ENCODE results near the gene NRG2. TPM values are rescaled to one million over a fixed set of nuclear protein-coding genes. Genes with fewer than 3 reads are reported as not detected.

Gene NRG2
- total and polyA plus RNA-seq, 2 of the 4 experiments (the other 2 are of a cell fraction) = 0.18 TPM; not detected in 1

DNA sequence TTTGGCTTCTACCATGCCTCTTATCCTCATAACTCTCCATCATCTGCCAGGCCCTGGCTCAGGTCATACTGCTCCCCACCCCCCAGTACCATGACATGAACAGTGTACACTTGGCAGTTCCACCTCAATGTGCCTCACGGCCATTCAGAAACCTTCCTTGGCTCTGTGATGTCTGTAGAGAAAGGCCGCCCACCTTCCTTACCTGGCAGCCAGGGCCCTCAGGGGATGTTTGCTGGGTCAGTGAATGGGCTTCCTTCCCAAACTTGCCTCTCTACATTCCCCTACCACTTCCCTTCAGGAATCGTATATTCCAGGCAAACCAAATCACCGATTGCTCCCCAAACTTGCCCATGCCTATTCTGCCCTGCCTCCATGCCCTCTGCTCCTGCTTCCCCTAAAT is 146.4 kb downstream of the NRG2 start:
- no TSS peak for BruUV-seq (replicated peaks)
- POLR2A ChIA-PET (ENCODE audit: unreplicated experiment) = no interaction called here
- H4K91ac ChIP-seq (ENCODE audit: insufficient read depth, low read depth, low read length) = no peak overlapping the region

More for the DNA sequence above, 146.4 kb downstream of the NRG2 start:
- Histone ChIP-seq H3K9me3 (ENCODE audit: control insufficient read depth, insufficient read depth, low read length) (no peaks in the 10 kb centered on the region), H4K20me1 (ENCODE audit: insufficient read depth, low read length) (no peaks in the 10 kb centered on the region), H3K9me1 (ENCODE audit: insufficient read depth, low read length) (0 out of 2 replicates have a peak, but pooled peaks cover 3% of the 10 kb centered on the region), H3K14ac (replicated peaks; ENCODE audit: low read depth, low read length) (no peak overlapping the region), H2AFZ (replicated peaks; ENCODE audit: low read length, poor library complexity) (no peak overlapping the region), H3K4me3 (ENCODE audit: insufficient read depth, low read depth, low read length) (no peak overlapping the region), H2BK20ac (ENCODE audit: low read depth, low read length) (no peak overlapping the region), H2BK15ac (ENCODE audit: low read depth, low read length) (no peak overlapping the region), H2BK5ac (ENCODE audit: low read depth, low read length, poor library complexity, severe bottlenecking) (no peak overlapping the region), H3K9ac (ENCODE audit: low read depth, low read length) (no peak overlapping the region), H3K23ac (ENCODE audit: low read depth, low read length) (no peak overlapping the region), H3K4me1 (ENCODE audit: control insufficient read depth, insufficient read depth, low read length) (no peaks in the 10 kb centered on the region), H3K18ac (ENCODE audit: low read depth, low read length) (no peak overlapping the region), H4K8ac (ENCODE audit: low read depth in 2 of 2, low read length in 2 of 2) (no peak overlapping the region), H2BK120ac (ENCODE audit: low read depth, low read length) (no peak overlapping the region), H3K56ac (ENCODE audit: extremely low read depth, insufficient read depth, low read length) (no peak overlapping the region), H3K4ac (ENCODE audit: low read depth, low read length) (no peak overlapping the region), H2AK5ac (ENCODE audit: low read depth, low read length) (no peak overlapping the region), H4K5ac (ENCODE audit: low read depth, low read length) (no peak overlapping the region), H2AK9ac (replicated peaks; ENCODE audit: low read depth, low read length, poor library complexity) (no peak overlapping the region), H3K4me2 (ENCODE audit: low read depth, low read length) (no peak overlapping the region), H3K79me1 (ENCODE audit: low read depth in 1 of 2, low read length in 2 of 2) (no peaks in the 10 kb centered on the region), H3K27ac (ENCODE audit: insufficient read depth, low read length) (no peak overlapping the region), H3K36me3 (ENCODE audit: control insufficient read depth, insufficient read depth, low read length) (no peaks in the 10 kb centered on the region), H3K27me3 (ENCODE audit: control insufficient read depth, insufficient read depth, low read length) (peaks cover 82% of the 10 kb centered on the region)
- intact Hi-C loops (cut with micrococcal nuclease) (no loop called here), in situ Hi-C loops (cut with MboI; ENCODE audit: low sequenced_read_pairs) (no loop called here), dilution Hi-C loops (cut with HindIII; ENCODE audit: low sequenced_read_pairs, unreplicated experiment) (no loop called here)
- no peak for ATAC-seq (ENCODE audit: low read depth)
- DNase-seq = no peak
- WGBS, 2 experiments (ENCODE audit: extremely low coverage in 2 of 2, insufficient read length in 1 of 2) = 90% methylated on average over 2 of the region's 4 CpGs; no CpG with 5 or more reads in 1 of the 2 experiments
- CTCF ChIA-PET = no interaction called here
- TF ChIP-seq, protein P1, sequence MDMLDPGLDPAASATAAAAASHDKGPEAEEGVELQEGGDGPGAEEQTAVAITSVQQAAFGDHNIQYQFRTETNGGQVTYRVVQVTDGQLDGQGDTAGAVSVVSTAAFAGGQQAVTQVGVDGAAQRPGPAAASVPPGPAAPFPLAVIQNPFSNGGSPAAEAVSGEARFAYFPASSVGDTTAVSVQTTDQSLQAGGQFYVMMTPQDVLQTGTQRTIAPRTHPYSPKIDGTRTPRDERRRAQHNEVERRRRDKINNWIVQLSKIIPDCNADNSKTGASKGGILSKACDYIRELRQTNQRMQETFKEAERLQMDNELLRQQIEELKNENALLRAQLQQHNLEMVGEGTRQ (IDR thresholded peaks at IDR 0.05; ENCODE audit: low read depth, low read length) = no peak
- TF ChIP-seq RAD21 (IDR thresholded peaks at IDR 0.05; ENCODE audit: low read length) = no peak
- no peak for TF ChIP-seq CEBPB (IDR thresholded peaks at IDR 0.05; ENCODE audit: low read depth, low read length)
- TF ChIP-seq FOS (IDR thresholded peaks at IDR 0.05; ENCODE audit: low read depth, low read length) = no peak
- TF ChIP-seq MAZ (IDR thresholded peaks at IDR 0.05; ENCODE audit: borderline replicate concordance, low read depth, low read length) = no peak
- TF ChIP-seq, protein P2, sequence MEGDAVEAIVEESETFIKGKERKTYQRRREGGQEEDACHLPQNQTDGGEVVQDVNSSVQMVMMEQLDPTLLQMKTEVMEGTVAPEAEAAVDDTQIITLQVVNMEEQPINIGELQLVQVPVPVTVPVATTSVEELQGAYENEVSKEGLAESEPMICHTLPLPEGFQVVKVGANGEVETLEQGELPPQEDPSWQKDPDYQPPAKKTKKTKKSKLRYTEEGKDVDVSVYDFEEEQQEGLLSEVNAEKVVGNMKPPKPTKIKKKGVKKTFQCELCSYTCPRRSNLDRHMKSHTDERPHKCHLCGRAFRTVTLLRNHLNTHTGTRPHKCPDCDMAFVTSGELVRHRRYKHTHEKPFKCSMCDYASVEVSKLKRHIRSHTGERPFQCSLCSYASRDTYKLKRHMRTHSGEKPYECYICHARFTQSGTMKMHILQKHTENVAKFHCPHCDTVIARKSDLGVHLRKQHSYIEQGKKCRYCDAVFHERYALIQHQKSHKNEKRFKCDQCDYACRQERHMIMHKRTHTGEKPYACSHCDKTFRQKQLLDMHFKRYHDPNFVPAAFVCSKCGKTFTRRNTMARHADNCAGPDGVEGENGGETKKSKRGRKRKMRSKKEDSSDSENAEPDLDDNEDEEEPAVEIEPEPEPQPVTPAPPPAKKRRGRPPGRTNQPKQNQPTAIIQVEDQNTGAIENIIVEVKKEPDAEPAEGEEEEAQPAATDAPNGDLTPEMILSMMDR (conservative IDR thresholded peaks at IDR 0.05; ENCODE audit: low read depth, low read length) = no peak
- TF ChIP-seq SMC3 (IDR thresholded peaks at IDR 0.05; ENCODE audit: low read depth, low read length) = no peak
- no peak for TF ChIP-seq MAFK (IDR thresholded peaks at IDR 0.05; ENCODE audit: low read depth, low read length)
- no peak for TF ChIP-seq NFE2L2 (IDR thresholded peaks at IDR 0.05; ENCODE audit: low read depth, low read length)
- TF ChIP-seq BHLHE40 (IDR thresholded peaks at IDR 0.05; ENCODE audit: low read depth, low read length) = no peak
- TF ChIP-seq, protein P3, sequence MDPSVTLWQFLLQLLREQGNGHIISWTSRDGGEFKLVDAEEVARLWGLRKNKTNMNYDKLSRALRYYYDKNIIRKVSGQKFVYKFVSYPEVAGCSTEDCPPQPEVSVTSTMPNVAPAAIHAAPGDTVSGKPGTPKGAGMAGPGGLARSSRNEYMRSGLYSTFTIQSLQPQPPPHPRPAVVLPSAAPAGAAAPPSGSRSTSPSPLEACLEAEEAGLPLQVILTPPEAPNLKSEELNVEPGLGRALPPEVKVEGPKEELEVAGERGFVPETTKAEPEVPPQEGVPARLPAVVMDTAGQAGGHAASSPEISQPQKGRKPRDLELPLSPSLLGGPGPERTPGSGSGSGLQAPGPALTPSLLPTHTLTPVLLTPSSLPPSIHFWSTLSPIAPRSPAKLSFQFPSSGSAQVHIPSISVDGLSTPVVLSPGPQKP (IDR thresholded peaks at IDR 0.05; ENCODE audit: borderline replicate concordance, low read depth, low read length) = no peak
- TF ChIP-seq RFX5 (IDR thresholded peaks at IDR 0.05; ENCODE audit: low read depth, low read length) = no peak
- no peak for TF ChIP-seq RCOR1 (IDR thresholded peaks at IDR 0.05; ENCODE audit: insufficient replicate concordance, low read length)
- TF ChIP-seq MXI1 (IDR thresholded peaks at IDR 0.05; ENCODE audit: borderline replicate concordance, low read depth, low read length) = no peak

Measured in IMR-90 (cell line).